HG03558 (cell line): Measurements from ENCODE around the gene YY1.
"Not testable (repeated sequence)": the region's sequence is repeated elsewhere in the genome, so short reads cannot be mapped to it uniquely, and the experiment has no call there.

ENCODE experiments used
- ATAC-seq: cut with Tn5 transposase; IDR thresholded peaks from one replicate; pipeline ENCODE4 v1.9.1; 2021; ENCODE audit warnings: moderate number of reproducible peaks; ENCODE audit not compliant: unreplicated experiment; ENCODE audit errors: extremely low read depth

The YY1 gene

DNA sequence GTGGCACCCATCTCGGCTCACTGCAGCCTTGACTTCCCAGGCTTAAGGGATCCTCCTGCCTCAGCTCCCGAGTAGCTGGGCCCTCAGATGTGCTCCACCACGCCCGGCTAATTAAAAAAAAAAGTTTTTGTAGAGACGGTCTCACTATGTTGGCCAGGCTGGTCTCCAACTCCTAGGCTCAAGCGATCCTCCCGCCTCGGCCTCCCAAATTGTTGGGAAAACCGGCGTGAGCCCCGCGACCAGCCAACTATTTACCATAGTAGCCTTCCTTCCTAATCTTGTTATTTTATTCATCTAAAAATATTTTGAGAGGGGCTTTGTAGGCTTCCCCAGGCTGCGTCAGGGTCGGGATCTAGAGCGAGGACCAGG, 25.4 kb upstream of the YY1 start:
- no peak for ATAC-seq

DNA sequence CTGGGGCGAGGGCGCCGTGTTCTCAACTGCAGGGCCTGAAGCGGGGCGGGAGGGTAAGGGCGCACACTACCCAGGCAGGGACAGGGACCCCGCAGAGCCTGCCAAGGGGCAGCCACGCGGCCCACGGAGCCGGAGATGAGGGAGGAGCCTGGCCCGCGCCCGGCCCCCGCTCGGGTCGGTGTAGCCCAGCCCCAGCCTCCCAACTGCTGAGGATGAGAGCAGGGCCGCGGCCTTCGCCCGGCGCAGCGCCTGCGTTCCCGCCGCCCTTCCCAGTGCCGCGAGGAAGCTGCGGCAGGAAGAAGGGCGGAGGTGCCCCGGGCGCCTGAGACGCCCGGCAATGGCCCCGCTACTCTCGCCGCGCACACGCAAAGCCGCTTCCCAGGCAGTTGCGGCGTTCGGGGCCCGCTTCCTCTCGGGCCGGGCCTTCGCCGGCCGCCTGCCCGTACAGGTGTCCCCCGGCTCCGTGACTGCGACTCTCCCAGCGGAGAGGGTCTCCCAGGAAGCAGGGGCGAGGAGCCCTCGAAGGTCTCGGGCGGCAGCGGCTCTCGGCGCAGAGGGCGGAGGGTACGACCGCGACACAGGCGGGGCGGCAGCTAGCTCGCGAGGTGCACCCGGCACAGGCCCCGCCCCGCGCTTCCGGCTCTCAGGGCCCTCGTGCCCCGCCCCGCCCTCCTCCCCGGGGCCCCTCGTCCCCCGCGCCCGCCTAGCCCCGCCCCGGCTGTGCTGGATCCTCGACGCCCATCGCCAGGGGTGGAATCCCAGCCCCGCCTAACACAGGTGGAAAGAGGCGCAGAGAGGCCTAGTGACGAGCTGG, 24.8 kb upstream of the YY1 start:
- ATAC-seq, result peak; percentile 74

DNA sequence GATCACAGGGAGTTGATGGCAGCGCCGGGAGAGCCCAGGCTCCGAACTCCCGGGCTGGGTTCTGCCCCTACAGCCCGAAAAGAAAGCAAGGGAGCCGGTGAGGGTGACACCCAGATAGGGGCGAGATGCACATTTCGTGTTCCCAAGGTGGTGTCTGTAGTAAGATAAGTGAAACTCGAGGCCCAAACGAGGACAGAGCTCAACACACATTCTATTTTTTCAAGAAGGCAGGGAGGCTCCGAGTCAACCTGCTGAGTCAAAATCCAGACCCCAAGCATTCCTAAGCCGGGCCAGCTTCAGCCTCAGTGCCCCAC, 24.2 kb upstream of the YY1 start:
- ATAC-seq, result no peak

DNA sequence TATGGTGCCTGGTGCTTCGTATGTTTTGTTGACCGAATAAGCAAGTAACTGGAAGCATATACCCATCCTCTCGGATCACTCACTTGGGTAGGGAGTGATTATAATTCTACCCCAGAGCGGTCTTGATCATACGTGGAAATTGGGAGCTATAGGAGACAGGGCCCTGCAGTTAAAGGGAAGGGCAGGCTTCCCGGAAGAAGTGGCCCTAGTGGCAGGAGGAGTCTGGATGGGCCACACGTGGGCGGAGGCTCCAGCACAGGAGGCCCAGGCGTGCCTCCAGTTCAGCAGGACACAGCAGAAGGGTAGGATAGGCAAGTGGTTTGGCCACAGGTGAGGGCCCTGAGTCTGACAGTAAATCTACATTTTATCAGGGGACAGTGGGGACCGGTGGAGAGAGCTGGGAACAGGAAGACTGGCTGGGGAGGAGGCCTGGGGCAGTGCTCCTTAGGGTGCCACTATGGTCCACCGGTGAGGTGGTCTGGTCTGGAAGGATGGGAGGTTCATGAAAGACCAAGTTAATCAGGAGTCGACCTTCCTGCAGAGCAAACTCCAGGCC, 23.5 kb upstream of the YY1 start:
- ATAC-seq, result no peak

DNA sequence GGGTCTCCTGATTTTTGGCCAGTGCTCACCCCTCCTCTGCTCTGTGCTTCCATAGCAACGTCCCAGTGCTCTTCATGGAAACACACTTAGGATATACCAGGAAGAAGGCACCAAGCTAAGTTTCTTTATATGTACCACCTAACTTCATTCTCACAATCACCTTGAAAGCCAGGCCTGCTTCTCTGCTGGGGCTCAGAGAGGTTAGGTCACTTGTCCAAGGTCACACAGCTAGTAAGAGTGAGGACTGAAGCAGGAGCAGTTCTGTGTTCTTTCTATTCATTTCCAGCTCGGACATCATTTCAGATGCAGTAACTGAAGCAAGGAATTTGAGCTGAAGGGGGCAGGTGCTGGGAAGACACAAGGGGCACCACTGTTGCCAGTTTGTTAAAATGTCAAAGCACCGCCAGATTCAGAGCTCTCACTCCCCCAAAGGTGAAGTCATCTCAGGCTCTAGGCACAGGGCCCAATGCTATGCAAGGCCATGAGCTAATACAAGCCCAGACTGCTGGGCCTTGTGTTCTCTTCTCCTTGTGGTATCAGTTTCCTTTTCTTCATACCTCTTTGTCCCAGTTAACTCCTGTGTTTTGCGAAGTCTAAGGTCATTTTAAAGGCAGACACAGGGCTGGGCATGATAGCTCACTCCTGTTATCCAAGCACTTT, 19.7 kb upstream of the YY1 start:
- ATAC-seq, result no peak

DNA sequence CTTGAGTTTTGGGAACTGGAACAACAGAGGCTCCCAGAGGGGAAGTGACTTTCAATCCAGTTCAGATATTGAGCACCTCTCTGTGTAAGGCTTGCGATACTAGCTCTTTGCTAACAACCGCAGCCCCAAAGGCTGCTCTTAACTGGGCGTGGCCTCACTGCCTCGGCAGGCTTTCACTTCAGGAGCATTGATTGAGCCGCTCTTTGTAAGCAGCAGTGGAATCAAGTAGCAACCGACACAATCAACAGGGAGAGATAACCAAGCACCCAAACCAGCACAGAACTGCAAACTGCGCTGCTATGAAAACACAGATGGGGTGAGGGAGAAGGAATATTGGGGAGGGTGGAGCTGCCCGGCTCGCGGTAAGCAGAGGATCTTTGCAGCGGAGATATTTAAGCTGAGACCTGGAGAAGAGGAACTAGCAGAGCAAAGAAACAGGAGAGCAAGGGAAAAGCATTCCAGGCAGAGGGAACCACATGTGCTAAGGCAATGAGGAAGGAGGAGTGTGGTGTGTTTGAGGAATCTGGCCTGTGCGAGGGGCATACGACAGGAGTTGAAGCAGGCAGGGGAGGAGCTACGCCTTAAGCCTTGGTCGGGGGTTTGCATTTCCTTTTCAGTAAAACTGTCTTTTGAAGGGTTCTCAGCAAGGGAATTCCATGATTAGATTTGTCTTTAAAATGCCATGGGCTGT, 17.3 kb upstream of the YY1 start:
- ATAC-seq, result peak; percentile 90

DNA sequence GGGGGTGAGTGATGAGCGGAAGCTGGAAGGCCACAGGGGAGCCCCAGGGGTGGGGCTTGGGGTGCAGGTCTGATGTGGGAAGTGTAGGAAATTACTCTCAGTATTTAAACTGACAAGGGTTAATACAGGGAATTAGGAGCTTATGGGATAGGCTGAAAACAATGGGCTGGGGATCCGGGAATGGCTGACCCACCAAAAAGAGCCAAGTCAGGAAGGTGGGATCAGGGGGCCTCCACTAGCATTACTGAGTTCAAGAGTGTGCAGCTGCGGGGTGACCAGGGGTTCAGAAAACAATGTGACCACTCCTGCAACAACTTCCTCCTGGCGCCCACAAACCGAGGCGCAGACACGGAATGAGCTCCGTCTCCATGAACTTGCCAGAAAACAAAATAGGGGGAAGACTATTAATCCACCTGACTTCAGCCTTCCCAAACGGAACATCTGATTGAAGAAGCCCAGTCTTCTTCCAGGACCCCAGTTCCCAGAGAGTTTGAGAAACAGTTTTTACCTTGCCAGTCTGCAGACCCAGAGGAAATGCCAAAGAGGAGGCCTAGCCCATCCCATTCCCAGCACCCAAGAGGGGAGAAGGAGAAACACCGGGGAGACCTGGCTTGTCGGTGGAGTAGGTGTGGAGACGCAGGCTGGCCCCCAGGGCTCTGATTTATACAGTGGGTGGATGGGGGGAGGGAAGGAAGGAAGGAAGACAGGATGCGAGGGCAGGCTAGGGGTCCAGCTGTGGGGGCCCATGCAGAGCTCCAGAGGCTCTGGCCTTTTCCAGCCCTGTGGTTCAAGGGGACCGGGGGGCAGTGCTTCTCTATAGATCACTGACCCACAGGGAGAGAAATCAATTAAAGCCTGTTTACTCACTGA, 16.5 kb upstream of the YY1 start:
- ATAC-seq, result no peak

DNA sequence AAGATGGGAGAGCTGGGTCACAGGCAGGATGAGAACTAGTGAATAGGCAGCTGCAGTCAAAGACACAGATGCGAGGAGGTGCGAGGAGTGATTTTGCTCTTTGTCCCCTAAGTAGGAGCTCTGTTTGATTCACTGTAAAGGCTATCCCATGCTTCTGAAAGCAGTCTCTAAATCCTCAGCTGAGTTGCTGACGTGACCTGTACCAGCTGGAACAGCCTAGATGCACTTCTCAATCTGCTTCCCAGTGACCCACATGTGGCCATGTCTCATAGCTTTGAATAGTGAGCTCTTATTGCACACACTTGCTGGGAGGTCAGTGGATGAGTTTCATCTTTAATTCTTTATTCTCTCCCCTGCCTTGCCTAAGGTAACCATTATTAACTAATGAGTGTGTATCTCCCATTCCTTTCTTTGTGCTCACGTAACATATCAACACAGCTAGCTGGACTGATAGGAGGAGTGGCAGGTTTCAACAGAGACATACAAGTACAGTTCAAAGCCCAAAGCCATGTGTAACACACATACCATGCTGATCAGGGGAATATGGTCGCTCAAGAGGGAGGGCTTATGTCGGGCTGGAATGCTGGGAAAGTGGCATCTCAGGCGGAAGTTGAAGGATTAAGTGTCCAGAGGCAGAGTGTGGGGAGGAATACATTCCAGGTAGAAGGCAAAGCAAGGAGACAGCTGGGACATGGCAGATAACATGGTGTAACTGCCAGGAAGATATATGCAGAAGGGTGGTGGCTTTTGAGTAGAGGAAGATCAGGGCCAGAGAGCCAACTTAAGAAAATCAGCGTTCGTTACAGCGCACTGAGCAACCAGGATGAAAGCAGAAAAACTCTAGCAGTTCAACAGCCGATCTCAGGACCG, 15.4 kb upstream of the YY1 start:
- no peak for ATAC-seq

DNA sequence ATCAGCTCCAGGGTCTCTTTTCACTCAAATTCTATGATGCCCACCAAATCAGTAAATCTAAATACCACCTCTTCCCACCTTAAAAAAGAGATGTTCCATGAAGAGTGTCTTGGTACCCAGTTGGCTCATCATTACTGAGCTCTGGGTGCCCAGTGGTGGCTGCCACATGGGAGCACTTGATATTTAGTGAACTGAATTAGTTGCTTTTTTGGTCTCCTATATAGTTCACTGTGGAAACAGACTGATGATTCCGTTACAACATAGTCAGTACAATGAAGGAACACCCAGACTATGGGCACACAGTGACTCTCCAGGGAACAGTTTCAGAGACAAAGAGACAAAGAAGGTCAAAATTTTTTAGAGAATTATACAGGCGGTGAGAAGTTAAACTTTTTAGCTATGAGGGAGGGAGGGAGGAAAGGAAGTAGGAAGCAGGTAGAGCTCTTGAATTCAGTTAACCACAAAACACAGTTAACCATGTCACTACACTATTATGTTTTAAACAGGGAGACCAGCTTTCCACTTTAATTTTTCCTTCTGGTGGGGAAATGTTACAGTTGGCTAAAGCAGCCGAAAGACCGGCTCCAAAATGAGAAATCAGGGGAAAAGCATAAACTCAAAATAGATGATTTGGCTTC, 14.6 kb upstream of the YY1 start:
- ATAC-seq, result no peak

DNA sequence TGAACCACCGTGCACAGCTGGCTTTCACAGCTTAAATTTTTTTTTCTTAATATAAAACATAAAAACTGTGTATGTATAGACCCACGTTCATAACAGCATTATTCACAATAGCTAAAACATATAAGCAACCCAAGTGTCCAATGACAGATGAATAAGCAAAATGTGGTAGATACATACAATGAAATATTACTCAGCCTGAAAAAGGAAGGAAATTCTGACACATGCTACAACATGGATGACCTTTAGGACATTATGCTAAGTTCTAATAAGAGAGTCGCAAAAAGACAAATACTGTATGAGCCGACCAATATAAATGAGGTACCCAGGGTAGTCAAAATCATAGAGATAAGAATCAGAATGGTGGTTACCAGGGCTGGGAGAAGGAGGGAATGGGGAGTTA, 13.8 kb upstream of the YY1 start:
- no peak for ATAC-seq

DNA sequence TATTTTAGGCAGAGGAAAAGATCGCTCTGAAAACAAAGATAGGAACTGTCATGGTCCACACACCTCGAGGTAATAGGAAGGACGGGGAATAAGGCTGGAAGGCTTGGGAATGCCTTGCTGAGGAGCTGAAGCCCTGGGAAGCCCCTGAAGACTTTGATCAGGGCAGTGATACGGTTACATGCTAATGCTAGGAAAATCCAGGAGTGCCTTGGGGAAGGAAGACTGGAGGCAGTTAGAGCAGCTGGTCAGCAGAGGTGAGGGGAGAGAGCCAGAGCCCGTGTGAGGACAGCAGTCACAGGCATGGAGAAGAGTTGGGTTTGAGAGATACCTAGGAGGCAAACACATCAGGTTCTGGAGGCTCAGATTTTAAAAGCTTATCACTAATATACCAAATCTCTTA, 8.6 kb upstream of the YY1 start:
- ATAC-seq, result no peak

DNA sequence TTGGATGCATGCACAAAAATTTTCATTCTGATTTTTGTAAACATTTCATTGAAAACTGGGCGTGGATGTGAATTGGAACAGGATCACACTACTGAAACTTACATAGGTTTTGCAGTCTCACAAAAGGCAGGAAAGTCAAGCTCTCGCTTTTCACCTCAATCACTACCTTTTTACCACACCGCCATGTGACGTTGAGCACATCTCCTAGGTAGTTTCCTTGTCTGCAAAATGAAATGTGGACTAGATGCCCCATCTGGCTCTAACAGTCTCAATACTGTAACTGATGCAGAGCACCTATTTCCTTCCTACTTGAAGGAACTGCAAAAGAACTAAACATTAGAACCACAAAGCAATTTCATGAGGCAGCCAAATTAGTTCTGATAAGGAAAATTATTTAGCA, 4.4 kb upstream of the YY1 start:
- no peak for ATAC-seq

DNA sequence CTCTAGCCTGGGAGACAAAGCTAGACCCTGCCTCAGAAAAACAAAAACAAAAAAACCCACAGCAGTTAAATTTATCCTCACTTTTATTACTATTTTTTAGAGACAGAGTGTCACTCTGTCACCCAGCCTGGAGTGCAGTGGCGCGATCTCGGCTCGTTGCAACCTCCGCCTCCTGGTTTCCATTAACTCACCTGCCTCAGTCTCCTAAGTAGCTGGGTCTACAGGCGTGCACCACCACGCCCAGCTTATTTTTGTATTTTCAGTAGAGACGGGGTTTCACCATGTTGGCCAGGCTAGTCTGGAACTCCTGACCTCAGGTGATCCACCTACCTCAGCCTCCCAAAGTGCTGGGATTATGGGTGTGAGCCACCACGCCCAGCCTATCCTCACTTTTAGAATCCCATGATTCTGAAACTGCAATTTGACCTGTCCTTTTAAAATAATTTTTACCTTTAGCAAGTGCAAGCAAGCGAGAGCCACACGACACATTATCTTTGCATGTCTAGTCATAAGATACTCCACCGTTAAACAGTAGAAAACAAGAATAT, 2.6 kb upstream of the YY1 start:
- ATAC-seq, result not testable (repeated sequence)

DNA sequence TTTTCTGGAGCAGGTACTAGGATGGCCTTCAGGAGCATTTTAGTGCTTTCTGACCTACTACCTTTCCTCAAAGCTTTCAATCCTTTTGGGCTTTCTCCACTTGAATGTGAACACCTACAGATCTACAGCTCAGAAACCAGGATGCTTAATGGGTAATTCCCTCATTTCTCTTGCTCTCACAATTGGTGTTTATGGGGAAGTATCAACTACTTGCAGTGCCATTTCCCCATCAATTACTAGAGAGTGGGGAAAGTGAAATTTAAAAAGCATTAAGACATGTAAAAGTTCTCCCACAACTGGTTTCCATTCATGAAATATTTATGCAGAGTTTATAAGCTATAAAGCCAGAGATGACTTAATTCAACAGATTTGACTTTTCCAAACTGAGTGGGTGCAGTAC, 2.1 kb upstream of the YY1 start:
- no peak for ATAC-seq

DNA sequence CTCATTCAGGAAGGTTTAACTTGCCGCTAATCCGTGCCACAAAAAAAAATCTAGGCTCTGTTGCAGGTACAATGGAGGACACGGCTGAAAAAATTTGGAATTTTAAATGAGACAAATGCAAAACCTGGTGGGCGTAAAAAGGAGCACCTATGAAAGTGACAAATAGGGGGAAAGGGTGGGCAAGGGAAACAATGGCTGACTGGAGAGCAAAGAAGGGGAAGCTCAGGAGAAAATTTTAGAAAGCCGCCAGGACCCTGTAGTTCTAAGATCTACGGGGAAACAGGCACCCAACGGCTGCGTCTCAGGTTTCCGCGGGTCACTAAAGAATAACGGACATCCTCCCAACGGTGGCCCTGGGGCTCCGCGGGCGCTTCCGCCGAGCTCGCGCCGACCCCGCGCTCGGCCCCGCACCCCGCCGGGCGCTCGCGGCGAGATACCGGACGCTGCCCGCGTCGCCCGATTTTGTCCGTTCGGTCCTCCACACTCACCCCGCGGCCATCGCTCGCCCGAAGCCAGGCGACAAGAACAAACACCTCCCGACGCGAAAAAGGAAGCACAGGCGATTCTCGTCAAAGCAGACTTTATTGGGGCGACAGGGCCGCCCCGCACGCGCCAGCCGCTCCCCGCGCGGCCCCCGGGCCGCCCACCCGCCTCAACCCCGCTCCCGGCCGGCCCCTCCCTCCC, 1.1 kb upstream of the YY1 start:
- no peak for ATAC-seq

DNA sequence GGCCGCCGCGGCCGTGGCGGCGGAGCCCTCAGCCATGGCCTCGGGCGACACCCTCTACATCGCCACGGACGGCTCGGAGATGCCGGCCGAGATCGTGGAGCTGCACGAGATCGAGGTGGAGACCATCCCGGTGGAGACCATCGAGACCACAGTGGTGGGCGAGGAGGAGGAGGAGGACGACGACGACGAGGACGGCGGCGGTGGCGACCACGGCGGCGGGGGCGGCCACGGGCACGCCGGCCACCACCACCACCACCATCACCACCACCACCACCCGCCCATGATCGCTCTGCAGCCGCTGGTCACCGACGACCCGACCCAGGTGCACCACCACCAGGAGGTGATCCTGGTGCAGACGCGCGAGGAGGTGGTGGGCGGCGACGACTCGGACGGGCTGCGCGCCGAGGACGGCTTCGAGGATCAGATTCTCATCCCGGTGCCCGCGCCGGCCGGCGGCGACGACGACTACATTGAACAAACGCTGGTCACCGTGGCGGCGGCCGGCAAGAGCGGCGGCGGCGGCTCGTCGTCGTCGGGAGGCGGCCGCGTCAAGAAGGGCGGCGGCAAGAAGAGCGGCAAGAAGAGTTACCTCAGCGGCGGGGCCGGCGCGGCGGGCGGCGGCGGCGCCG, 381 bp downstream of the YY1 start:
- ATAC-seq, result no peak

DNA sequence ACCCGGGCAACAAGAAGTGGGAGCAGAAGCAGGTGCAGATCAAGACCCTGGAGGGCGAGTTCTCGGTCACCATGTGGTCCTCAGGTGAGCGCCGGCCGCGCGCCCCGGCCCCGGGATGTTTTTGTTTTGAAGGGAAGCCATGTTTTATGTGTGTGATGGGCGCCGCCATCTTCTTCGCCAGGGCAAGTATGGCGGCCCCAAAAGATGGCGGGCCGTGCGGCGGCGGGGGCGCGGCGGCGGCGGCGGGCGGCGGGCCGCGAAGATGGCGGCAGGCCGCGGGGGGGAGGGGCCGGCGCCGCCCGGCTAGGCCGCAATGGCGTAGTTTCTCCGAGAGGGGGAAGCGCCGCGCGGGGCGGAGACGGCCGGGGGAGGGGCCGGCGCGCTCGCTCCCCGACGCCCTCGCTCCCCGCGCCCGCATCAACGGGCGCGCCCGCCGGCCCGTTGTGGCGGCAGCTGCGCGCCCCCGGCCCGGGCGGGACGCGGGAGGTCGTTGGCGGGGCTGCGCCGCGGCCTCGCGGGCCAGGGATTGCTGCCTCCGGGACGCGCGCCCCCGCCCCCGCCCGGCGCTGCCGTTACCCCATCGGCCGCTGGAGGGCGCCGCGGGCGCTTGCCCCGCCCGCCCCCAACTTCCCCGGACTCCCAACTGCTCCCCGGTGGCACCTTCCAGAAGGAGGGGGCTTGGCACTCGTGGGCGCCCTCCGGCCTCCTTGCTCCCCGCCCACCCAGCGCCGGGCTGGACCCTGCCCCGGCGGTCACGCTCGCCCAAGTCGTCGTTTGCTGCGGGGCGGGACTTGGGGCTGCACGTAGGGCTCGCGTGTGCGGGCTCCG, 1.1 kb downstream of the YY1 start:
- ATAC-seq, result peak; percentile 18
